ENCODE results near the gene OPN1SW.

Gene OPN1SW

GRCh38 chr7:128747327-128748079, 28.1 kb downstream of the OPN1SW start:
- Histone ChIP-seq H3K36me3 (ENCODE audit: insufficient read depth, insufficient read length, low read length) (peaks cover 56% of the 10 kb centered on the region), H3K27me3 (ENCODE audit: insufficient read depth, insufficient read length) (no peaks in the 10 kb centered on the region), H3K4me3 (ENCODE audit: insufficient read length, low read depth) (no peak overlapping the region), H3K4me1 (ENCODE audit: insufficient read depth, insufficient read length) (no peaks in the 10 kb centered on the region), H3K9ac (ENCODE audit: insufficient read length, low read depth) (no peak overlapping the region), H3K9me3 (ENCODE audit: insufficient read depth, low read length) (no peaks in the 10 kb centered on the region)
- no peak for TF ChIP-seq YY1 (IDR thresholded peaks at IDR 0.05; ENCODE audit: insufficient read depth, insufficient read length)
- TF ChIP-seq ZNF274 (IDR thresholded peaks at IDR 0.05; ENCODE audit: low read depth, low read length): no peak
- no peak for TF ChIP-seq SUZ12 (IDR thresholded peaks at IDR 0.05; ENCODE audit: extremely low read depth, insufficient read depth, insufficient read length)
- no peak for DNase-seq (ENCODE audit: low read depth, low spot score)

- Histone ChIP-seq H3K4me3 (ENCODE audit: insufficient read length, low read depth) (no peak overlapping the region), H3K9me3 (ENCODE audit: insufficient read depth, low read length) (no peaks in the 10 kb centered on the region), H3K36me3 (ENCODE audit: insufficient read depth, insufficient read length, low read length) (peaks cover 41% of the 10 kb centered on the region), H3K27me3 (ENCODE audit: insufficient read depth, insufficient read length) (no peaks in the 10 kb centered on the region), H3K4me1 (ENCODE audit: insufficient read depth, insufficient read length) (no peaks in the 10 kb centered on the region), H3K9ac (ENCODE audit: insufficient read length, low read depth) (no peak overlapping the region)
- TF ChIP-seq SUZ12 (IDR thresholded peaks at IDR 0.05; ENCODE audit: extremely low read depth, insufficient read depth, insufficient read length): no peak
- TF ChIP-seq ZNF274 (IDR thresholded peaks at IDR 0.05; ENCODE audit: low read depth, low read length): no peak
- no peak for TF ChIP-seq YY1 (IDR thresholded peaks at IDR 0.05; ENCODE audit: insufficient read depth, insufficient read length)
- no peak for DNase-seq (ENCODE audit: low read depth, low spot score)
Measured at GRCh38 chr7:128745706-128746105, 29.9 kb downstream of the OPN1SW start.

- Histone ChIP-seq H3K9ac (ENCODE audit: insufficient read length, low read depth) (no peak overlapping the region), H3K4me3 (ENCODE audit: insufficient read length, low read depth) (no peak overlapping the region), H3K4me1 (ENCODE audit: insufficient read depth, insufficient read length) (no peaks in the 10 kb centered on the region), H3K9me3 (ENCODE audit: insufficient read depth, low read length) (no peaks in the 10 kb centered on the region), H3K27me3 (ENCODE audit: insufficient read depth, insufficient read length) (no peaks in the 10 kb centered on the region), H3K36me3 (ENCODE audit: insufficient read depth, insufficient read length, low read length) (peaks cover 31% of the 10 kb centered on the region)
- no peak for DNase-seq (ENCODE audit: low read depth, low spot score)
- no peak for TF ChIP-seq YY1 (IDR thresholded peaks at IDR 0.05; ENCODE audit: insufficient read depth, insufficient read length)
- TF ChIP-seq ZNF274 (IDR thresholded peaks at IDR 0.05; ENCODE audit: low read depth, low read length): no peak
- TF ChIP-seq SUZ12 (IDR thresholded peaks at IDR 0.05; ENCODE audit: extremely low read depth, insufficient read depth, insufficient read length): no peak
Measured at GRCh38 chr7:128744366-128744905, 31.2 kb downstream of the OPN1SW start.

- DNase-seq (ENCODE audit: low read depth, low spot score): no peak
- H3K4me1 ChIP-seq (ENCODE audit: insufficient read depth, insufficient read length): no peaks in the 10 kb centered on the region
- TF ChIP-seq YY1 (IDR thresholded peaks at IDR 0.05; ENCODE audit: insufficient read depth, insufficient read length) (no peak), SUZ12 (IDR thresholded peaks at IDR 0.05; ENCODE audit: extremely low read depth, insufficient read depth, insufficient read length) (no peak), ZNF274 (IDR thresholded peaks at IDR 0.05; ENCODE audit: low read depth, low read length) (no peak)
- H3K27me3 ChIP-seq (ENCODE audit: insufficient read depth, insufficient read length): no peaks in the 10 kb centered on the region
- H3K9ac ChIP-seq (ENCODE audit: insufficient read length, low read depth): no peak overlapping the region
- H3K9me3 ChIP-seq (ENCODE audit: insufficient read depth, low read length): no peaks in the 10 kb centered on the region
- no peak overlapping the region for H3K4me3 ChIP-seq (ENCODE audit: insufficient read length, low read depth)
- peaks cover 19% of the 10 kb centered on the region for H3K36me3 ChIP-seq (ENCODE audit: insufficient read depth, insufficient read length, low read length)
Measured at GRCh38 chr7:128743112-128743772, 32.4 kb downstream of the OPN1SW start.

GRCh38 chr7:128742206-128742605, 33.4 kb downstream of the OPN1SW start:
- Histone ChIP-seq H3K36me3 (ENCODE audit: insufficient read depth, insufficient read length, low read length) (peaks cover 9% of the 10 kb centered on the region), H3K27me3 (ENCODE audit: insufficient read depth, insufficient read length) (no peaks in the 10 kb centered on the region), H3K4me1 (ENCODE audit: insufficient read depth, insufficient read length) (no peaks in the 10 kb centered on the region), H3K9me3 (ENCODE audit: insufficient read depth, low read length) (no peaks in the 10 kb centered on the region), H3K9ac (ENCODE audit: insufficient read length, low read depth) (no peak overlapping the region), H3K4me3 (ENCODE audit: insufficient read length, low read depth) (no peak overlapping the region)
- TF ChIP-seq ZNF274 (IDR thresholded peaks at IDR 0.05; ENCODE audit: low read depth, low read length) (no peak), SUZ12 (IDR thresholded peaks at IDR 0.05; ENCODE audit: extremely low read depth, insufficient read depth, insufficient read length) (no peak), YY1 (IDR thresholded peaks at IDR 0.05; ENCODE audit: insufficient read depth, insufficient read length) (no peak)
- DNase-seq (ENCODE audit: low read depth, low spot score): no peak

GRCh38 chr7:128741491-128741890, 34.1 kb downstream of the OPN1SW start:
- TF ChIP-seq YY1 (IDR thresholded peaks at IDR 0.05; ENCODE audit: insufficient read depth, insufficient read length): no peak
- no peak for TF ChIP-seq SUZ12 (IDR thresholded peaks at IDR 0.05; ENCODE audit: extremely low read depth, insufficient read depth, insufficient read length)
- TF ChIP-seq ZNF274 (IDR thresholded peaks at IDR 0.05; ENCODE audit: low read depth, low read length): no peak
- peaks cover 7% of the 10 kb centered on the region for H3K36me3 ChIP-seq (ENCODE audit: insufficient read depth, insufficient read length, low read length)
- H3K4me1 ChIP-seq (ENCODE audit: insufficient read depth, insufficient read length): no peaks in the 10 kb centered on the region
- no peaks in the 10 kb centered on the region for H3K27me3 ChIP-seq (ENCODE audit: insufficient read depth, insufficient read length)
- no peaks in the 10 kb centered on the region for H3K9me3 ChIP-seq (ENCODE audit: insufficient read depth, low read length)
- H3K9ac ChIP-seq (ENCODE audit: insufficient read length, low read depth): no peak overlapping the region
- H3K4me3 ChIP-seq (ENCODE audit: insufficient read length, low read depth): no peak overlapping the region
- no peak for DNase-seq (ENCODE audit: low read depth, low spot score)

- H3K27me3 ChIP-seq (ENCODE audit: insufficient read depth, insufficient read length): no peaks in the 10 kb centered on the region
- no peak overlapping the region for H3K4me3 ChIP-seq (ENCODE audit: insufficient read length, low read depth)
- no peak for DNase-seq (ENCODE audit: low read depth, low spot score)
- H3K36me3 ChIP-seq (ENCODE audit: insufficient read depth, insufficient read length, low read length): peaks cover 7% of the 10 kb centered on the region
- H3K4me1 ChIP-seq (ENCODE audit: insufficient read depth, insufficient read length): no peaks in the 10 kb centered on the region
- TF ChIP-seq SUZ12 (IDR thresholded peaks at IDR 0.05; ENCODE audit: extremely low read depth, insufficient read depth, insufficient read length) (no peak), YY1 (IDR thresholded peaks at IDR 0.05; ENCODE audit: insufficient read depth, insufficient read length) (no peak), ZNF274 (IDR thresholded peaks at IDR 0.05; ENCODE audit: low read depth, low read length) (no peak)
- H3K9me3 ChIP-seq (ENCODE audit: insufficient read depth, low read length): no peaks in the 10 kb centered on the region
- H3K9ac ChIP-seq (ENCODE audit: insufficient read length, low read depth): no peak overlapping the region
Measured at GRCh38 chr7:128740996-128741395, 34.6 kb downstream of the OPN1SW start.

All from NT2/D1 (cell line).